Fibroblast of the conjunctiva (primary cell): ENCODE data around the gene PRDM1.

Experiments
- DNase-seq: peaks from one replicate; pipeline ENCODE4 v3.0.0-alpha.2; 2010; ENCODE audit warnings: low read depth

PRDM1 gene

DNA sequence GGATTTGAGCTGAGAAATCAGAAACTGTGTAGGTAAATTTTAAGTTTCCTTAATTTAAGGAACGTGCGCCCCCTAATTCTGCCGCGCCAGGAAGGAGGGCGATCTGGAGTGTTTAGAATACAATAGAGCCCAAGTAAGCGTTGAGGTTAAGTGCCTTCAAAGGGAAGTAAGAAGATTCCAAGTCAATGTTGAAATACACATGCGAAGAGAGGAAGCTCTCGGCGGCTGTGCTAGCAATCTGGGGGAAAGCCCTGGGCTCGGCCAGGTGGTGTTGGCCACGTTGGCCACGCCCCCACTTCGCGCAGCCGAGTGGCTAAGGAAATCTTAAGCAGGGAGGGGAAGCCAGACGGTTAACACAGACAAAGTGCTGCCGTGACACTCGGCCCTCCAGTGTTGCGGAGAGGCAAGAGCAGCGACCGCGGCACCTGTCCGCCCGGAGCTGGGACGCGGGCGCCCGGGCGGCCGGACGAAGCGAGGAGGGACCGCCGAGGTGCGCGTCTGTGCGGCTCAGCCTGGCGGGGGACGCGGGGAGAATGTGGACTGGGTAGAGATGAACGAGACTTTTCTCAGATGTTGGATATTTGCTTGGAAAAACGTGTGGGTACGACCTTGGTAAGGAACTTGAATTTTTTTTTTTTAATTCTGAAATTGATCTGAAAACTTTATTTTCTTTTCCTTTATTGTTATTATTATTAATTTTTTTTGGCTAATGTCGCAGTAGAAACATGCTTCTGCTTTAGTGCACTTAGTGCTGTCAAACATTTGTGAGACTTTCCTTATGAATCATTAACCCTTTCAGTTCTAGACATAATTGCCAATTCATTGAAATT lies at the start of gene PRDM1:
Gene PRDM1 (plus strand): TSS at position 353 of the 830 bp plus-strand sequence. CDS start 218 bp downstream, at position 571.
- no peak for DNase-seq

DNA sequence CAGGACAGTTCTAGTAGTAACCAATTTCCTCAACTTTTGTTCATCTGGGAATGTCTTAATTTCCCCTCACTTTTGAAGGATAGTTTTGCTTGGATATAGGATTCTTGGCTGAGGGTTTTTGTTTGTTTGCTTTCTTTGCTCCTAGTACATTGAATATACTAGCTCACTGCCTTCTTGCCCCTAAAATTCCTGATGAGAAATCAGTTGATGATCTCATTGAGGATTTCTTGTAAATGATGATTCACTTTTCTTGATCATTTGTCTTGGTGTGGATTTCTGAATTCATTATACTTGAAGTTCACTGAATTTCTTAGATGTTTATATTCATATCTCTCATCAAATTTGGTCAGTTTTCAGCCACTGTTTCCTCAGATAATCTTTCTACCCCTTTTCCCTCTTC lies 49.1 kb upstream of the PRDM1 start:
- DNase-seq = no peak

DNA sequence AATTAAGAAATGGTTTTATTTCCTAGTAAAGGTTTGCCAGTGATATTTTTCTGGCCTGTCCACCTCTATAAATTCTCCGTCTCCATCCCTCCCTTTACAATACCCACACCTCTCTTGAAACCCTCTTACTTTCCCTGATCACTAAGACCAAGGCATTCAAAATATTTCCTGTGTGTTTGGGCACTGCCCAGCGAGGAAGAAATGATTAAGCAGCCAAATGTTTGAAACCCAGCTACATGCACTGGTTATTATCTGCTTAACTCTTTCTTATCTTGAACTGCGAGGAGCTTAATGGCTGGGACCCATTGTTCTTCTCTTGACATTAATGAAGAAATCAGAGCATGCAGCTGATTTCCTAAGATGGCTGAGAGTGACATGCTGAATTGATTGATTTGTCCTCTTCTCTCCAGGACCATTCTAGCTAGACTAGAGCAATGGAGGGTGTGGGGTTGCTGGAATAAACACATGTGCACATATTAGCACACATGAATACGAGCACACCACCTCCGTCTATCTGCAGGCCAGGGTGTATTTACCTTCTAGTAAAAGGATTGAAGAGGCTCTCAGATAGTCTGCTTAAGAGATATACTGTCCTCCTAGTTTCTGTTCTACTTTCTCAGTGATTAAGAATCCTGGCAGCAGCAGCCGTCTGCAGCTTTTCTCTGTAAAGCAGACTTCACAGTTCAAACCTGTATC lies 46.1 kb upstream of the PRDM1 start:
- DNase-seq = no peak

DNA sequence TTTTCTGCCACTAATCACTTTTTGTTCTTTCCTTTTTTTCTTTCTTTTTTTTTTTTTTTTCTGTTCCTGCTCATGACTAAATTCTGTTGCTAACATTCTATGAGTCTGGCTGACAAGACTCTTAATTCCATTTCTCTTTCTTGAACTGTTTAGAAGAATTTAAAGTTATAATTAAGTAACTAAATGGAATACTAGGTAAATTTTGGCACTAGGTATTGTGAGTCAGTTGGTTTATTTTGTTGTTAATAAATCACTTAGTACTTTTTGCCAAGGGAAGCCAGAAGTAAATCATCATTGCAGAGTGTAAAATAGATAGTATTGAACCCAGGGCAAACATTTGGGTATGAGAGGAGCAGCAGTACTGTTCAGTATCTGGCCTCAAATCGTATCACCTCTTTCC lies 42.0 kb upstream of the PRDM1 start:
- no peak for DNase-seq

DNA sequence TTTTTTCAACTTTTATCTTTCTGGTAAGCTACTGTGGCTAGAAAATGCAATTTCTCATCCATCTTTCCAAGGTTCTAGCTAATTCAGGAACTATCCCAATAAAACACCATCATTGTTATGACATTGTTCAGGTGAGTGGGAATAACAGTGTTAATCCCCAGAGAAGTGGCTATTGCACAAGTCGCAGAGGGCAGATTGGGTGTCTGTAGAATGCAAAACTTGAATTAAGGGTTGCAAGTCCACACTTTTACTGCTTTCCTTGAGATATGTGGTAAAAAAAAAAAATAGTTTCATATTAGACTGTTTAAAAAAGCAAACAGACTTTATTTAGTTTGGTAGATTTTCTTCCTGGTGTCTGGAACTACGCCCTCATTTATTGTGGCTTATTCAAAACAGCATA lies 41.1 kb upstream of the PRDM1 start:
- DNase-seq = no peak

DNA sequence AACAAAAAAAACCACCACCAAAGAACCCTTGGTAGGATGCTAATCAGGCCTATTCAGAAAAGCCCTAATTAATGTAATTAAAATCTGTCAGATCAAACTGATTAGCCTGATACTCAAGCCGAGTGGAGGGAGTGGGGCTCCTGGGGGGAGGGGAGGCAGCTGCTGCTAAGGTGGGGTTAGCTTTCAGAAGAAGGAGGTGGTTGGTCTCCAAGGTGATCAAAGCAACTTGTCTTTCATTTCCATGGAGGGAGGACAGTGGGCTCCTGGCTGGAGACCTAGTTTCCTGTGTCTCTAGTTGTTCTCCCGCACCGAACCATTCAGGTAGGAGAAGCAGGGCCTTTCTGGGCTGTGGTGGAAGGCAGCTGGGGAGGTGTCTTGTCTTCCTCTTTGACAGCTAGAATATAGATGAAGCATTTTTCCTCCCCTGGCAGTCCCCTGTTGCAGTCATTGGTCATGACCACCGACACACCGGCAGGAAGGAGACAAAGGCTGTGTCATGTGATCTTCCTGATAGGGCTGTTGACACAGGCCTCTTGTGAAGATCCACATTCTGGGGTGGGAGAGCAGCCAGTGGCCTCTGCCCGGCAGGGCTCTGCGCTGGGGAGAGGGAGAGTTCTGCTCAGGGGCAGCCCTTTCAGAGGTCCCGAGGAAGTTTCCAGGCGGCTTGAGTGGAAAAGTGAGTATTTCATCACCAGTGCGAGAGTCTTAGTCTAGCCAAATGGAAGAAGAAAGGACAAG lies 39.9 kb upstream of the PRDM1 start:
- DNase-seq = no peak

DNA sequence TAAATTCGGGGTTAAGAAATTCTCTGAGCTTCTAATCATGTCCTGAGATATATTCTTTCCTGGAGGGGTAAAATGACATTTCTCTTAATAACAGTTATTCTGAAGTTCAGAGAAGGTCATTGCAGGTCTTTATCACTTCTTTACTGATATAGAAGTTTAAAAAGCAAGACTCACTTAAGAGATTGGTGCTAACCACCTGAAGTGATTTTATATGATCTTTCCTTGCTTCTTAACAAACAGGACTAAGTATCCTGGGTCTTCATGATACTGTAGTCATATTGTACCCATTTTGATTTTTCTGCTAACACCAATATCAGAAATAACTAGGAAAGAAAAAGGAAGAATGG lies 39.3 kb upstream of the PRDM1 start:
- no peak for DNase-seq

DNA sequence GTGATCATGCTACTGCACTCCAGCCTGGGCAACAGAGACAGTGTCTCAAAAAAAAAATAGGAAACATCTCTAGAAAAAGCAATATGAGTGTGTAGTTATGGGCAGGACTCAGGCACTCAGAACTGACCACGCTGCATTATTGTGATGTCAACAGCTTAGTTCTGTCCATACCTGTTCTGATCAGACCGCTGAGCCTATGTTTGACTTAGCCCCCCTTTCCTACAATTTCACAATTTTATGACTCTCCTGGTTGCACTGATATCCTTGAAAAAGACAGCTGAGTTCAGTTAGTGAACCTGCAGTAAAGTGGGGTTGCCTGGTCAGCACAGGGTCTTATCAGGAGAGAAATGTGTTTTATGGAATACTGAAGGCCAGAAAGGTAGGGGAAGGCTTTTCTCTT lies 37.8 kb upstream of the PRDM1 start:
- no peak for DNase-seq

DNA sequence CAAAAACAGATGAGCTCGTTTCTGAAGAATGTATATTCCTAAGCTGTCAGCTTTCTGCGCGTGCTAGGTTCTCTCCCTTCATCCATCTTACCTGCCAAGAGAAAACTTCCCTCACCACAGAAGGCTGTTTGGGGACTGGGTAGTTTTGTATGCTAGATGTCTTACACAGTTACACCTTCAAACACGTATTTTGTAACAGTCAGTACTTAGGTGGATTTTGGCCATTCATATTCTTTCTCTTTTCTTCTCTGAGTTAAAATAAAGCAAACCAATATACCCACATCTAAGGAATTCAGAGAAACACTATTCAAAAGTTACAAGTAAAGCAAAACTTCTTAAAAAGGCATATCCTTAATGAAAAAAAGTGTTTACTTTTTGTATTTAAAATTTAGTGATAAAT lies 35.6 kb upstream of the PRDM1 start:
- DNase-seq = no peak

DNA sequence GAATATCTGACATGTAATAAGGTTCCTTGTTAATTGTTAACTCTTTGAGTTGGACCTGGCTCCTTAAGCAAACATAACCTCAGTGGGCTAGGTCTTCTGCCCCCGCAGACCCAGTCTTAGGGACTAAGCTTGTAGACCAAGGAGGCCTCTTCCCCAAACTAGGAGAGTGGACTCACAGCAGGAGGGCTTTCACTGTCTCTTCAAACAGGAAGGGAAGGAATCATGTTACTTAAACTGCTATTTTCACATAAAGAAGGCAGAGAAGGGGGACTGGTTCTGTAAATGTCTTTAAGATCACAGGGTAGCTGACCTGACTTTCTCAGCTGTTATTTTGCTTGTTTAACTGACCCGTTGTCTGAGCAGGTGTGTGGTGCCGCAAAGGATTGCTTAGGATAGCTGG lies 34.9 kb upstream of the PRDM1 start:
- DNase-seq = no peak

DNA sequence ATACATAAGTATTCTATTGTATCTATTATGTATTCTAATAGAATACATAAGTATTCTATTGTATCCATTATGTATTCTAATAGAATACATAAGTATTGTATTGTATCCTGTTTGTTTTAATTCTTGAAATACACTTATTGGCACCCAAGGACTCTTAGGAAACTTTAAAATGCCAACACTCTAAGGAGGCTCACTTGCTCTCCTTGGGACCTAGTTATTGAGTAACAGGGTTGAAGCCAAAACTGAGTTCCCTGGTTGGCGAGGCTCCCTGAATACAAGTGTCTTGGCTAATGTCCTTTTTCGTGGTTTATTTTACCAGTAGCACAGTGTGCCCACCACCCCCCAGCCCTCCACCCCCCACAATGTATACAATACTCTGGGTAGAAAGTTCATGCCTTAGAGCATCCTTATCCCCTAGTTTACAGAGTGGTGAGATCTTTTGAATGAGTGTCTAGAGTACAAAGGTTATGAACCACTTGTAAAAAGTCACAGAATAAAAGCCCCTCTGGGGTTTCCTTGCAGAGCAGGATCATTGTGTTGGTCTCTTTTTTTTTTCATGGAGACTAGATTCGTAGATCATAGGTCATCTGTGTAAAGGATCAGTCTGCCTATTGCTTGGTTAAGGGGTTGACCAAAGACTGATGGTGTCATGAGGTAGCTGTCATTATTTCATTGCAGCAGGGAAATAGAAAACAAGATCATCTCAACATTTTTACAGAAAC lies 32.5 kb upstream of the PRDM1 start:
- no peak for DNase-seq

DNA sequence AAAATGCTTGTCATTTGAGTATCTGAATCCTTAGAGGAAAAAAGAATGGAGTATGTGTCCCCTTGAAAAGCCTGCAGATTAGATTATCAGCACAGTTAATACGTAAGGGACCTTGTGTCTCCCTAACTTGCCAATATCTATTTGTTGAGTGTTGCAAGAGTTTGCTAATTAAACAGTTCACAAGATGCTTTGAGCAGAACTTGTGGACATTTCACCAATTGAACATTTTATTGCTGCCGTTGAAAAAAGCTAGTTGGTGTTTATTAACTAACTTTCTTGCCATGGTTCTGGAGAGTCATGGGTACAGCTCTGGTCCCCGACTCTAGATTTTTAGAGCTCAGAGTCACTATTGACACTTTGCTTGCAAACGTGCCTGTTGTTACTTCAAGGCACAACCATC lies 30.6 kb upstream of the PRDM1 start:
- no peak for DNase-seq

DNA sequence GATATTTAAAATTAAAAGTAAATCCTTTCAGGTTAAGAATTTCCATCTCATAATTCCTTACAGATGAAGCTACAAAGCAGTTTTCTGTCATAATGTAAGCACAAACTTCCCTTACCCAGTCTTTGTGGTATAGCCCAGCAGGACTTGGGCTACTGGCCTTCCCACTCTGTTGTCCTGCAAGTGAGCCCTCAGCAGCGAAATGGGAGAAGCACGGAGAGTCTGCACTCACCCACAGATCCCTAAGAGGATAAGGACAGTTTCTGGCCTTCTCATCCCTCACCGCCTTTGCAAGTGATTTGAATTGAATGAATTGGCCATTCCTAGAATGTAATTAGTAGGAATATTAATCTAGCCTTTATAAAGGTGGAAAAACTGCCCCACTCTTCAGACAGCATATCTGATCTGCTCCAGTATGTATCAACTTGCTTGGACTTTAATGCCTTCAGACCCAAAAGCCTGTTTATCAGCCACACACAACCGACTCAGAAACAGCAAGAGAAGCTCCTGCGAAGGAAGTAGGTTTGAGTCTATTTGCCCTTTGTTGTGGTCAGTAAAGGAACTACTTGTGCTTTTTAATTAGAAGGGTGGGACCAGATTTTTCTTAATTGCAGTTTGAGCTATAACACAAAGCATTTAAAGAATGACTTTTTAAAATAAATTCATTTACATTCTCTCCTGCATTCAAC lies 29.9 kb upstream of the PRDM1 start:
- DNase-seq = no peak

DNA sequence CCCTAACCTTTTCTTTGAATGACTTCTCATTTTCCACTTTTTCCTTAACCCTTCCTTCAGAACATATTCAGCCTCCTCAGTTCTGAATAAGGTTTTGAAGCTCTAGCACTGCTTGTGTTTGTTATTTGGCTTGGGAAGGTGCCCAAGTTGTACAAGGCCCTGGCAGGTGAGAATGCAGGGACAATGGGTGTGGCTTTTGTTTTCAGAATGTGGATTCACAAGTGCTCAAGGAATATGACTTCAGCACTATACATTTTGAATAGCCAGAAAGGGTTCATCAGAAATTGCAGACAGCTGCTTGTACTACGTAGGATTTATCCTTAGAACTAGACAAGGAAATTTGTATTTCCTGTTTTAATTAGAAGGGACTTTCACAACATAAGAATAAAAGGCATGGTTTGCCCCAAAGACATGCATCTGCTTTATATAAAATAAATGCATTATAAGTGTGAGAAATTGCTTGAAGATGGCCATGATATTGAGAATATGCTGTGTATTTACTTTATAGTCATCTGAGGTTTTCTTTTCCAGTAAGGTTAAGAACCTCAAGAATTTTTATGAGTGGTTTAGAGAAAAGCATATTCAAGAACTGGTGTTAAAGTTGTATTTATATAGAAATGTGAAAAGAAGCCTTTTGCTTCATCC lies 29.3 kb upstream of the PRDM1 start:
- DNase-seq = no peak

DNA sequence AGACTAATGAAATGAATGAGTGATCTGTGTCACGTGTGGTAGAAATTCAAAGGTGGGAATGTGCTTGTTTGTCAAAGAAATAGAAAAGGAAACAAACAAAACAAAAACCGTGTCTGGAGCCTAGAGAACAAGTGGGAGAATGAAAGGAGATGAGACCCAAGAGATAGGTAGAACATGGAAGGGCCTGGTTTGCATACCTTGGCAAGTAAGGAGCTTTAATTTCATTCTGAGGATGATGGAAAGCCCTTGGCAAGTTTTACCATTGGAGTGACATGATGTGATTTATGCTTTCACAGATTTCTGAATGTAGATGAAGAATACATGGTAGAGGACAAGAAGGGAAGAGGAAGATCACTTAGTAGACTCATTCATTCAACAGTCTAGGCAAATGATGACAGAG lies 26.8 kb upstream of the PRDM1 start:
- no peak for DNase-seq

DNA sequence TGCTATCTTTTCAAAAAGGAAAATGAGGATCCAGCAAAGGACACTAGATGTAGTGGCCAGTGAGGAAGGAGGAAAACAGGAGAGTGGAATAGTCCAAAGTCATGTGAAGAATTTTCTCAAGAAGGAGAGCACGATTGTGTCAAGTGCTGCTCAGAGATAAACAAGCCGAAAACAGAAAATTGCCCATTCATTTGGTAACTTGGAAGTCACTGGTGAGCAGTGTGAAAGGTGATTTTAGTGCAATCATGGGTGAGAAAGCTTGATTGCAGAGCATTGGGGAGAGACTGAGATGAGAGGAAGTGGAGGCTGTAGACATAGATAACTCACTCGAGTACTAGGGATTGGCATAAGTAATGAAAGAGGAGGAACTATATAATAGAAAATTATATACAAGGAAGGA lies 26.0 kb upstream of the PRDM1 start:
- DNase-seq = no peak

DNA sequence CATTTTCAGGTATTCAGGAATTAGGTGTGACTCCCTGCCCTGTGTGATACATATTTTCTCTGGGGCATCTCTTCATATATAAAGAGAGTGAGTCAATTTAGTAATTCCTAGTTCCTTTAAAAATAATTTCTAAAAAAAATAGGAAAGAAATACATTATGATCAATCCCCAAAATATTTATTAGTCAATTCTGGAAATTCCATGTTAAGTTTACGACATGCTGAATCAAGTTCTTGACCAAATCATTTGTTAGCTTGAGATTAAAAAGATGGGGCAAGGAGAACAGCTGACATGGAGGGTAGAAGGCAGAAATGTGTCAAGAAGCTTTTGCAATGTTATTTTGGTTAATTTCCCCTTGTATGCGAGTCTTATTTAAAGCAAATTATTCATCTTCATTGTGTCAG lies 22.7 kb upstream of the PRDM1 start:
- no peak for DNase-seq

DNA sequence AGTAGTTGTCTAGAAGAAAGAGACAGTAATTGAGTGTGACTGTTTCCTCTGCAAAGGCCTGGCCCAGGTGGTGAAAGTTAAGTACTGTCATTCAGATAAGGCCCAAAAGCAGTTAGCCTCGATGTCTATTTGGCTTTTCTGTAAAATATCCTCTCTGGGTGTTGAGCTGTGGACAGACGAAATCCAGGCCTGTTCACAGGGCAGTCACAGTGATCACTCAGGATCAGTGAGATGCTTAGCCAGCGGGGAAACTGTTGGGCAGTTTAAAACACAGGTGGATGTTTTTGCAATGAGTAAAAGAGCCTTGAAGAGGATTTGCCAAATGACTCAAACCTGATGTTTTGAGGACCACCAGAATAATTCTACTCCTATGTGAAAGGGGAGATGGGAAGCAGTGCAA lies 22.0 kb upstream of the PRDM1 start:
- no peak for DNase-seq

DNA sequence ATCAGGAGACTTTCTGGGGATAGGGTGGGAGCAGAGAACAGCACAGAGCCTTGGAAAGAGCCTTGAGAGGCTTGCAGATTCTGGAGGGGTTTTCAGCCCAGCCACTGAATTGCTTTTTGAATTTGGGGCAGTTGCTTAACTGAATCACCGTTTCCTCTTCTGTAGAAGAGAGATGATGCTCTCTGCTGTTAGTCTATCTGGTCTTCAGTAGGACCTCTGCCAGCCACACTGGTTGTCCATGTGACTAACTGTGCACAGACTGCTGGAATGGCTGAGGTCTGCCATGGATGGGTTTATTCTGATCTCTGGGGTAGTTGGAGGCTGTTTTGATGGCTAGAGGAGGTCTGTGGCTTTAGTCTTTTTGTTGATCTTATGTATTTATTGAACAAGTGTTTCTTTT lies 21.4 kb upstream of the PRDM1 start:
- no peak for DNase-seq

DNA sequence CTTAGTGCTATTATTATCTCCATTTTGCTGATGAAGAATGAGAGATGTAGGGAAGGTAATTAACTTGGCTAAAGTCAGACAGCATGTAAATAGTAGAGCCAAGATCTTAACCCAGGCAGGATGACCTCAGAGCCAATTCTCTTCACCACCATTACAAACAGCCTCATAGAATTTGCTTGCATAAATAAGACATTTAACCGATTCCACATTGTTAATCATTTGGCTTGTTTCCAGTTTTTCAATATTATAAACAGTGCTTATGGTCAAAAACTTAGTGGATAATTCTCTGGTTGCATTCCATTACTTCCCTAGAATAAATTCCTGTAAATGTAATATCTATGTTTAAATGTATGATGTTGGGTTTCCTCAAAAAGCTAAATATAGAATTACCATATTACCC lies 19.1 kb upstream of the PRDM1 start:
- DNase-seq = no peak

DNA sequence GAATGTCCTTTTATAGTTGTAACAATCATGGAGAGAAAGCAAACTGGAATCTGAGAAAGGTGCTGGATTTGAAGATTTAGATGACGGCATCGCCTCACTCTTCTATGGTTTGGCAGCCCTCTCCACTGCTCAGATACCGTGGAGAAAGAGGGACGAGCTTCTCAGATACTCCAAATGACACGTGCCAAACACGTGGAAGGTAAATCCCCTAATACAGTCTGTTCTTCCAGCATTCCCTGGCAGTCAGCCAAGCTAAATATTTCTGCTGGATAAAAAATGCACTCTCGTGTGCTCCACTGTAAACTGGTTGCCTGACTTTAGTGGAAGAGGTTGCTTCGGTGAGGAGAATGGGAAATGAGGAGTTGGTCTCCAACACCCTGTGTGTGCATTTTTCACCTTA lies 16.7 kb upstream of the PRDM1 start:
- peak; percentile 85 for DNase-seq
